ENCODE data around the gene SCNM1. TPM values are rescaled to one million over a fixed set of nuclear protein-coding genes. Genes with fewer than 3 reads are reported as not detected.
A peak's percentile ranks its signal among the peaks of the same experiment; 100 is the strongest.
"Not testable (repeated sequence)": the region's sequence is repeated elsewhere in the genome, so short reads cannot be mapped to it uniquely, and the experiment has no call there.

SCNM1 gene
- total and polyA plus RNA-seq, 2 donors (not counting 1 experiment from before 2014, with no cell fraction given) = 29.2 to 29.7 TPM

- H3K4me1 ChIP-seq (ENCODE audit: control insufficient read depth, extremely low read depth, insufficient read depth, low read length) = peaks cover 5% of the 10 kb centered on the region
- H3K9ac ChIP-seq (ENCODE audit: insufficient read depth, low read length) = no peak overlapping the region
- H4K20me1 ChIP-seq (ENCODE audit: control insufficient read depth, extremely low read depth, insufficient read depth, low read length) = no peaks in the 10 kb centered on the region
- no peaks in the 10 kb centered on the region for H3K36me3 ChIP-seq (ENCODE audit: control insufficient read depth, insufficient read depth, low read length)
- peak overlapping the region; percentile 79 to 99 (median 96) for H3K4me3 ChIP-seq (replicated peaks in 1 of 4; ENCODE audit: control extremely low read depth in 1 of 4, insufficient read depth in 1 of 4, low read depth in 3 of 4, low read length in 4 of 4)
- H2AFZ ChIP-seq (ENCODE audit: low read length) = peak overlapping the region; percentile 3
- peaks cover 39% of the 10 kb centered on the region for H3K79me2 ChIP-seq (ENCODE audit: control insufficient read depth, insufficient read depth, low read length)
- no peaks in the 10 kb centered on the region for H3K27me3 ChIP-seq (ENCODE audit: control insufficient read depth, insufficient read depth, low read length)
- peak overlapping the region; percentile 95 for H3K27ac ChIP-seq (ENCODE audit: insufficient read depth, low read length)
- no peak for DNase-seq (ENCODE audit: low read depth in 2 of 2)
- H3K4me2 ChIP-seq (ENCODE audit: extremely low read depth, insufficient read depth, low read length) = peak overlapping the region; percentile 93
- no peaks in the 10 kb centered on the region for H3K9me3 ChIP-seq (ENCODE audit: control insufficient read depth, insufficient read depth, low read depth, low read length)
- TF ChIP-seq EZH2 (IDR thresholded peaks at IDR 0.05; ENCODE audit: low read length, missing control alignments) (no peak), CTCF (conservative IDR thresholded peaks at IDR 0.05 in 1 of 2, IDR thresholded peaks at IDR 0.05 in 1 of 2; ENCODE audit: low read depth in 1 of 2, low read length in 2 of 2) (no peak)
Observed at GRCh38 chr1:151197863-151198253, 31.9 kb downstream of the SCNM1 start.

GRCh38 chr1:151198254-151199127, 32.5 kb downstream of the SCNM1 start, which contains the start of gene PIP5K1A:
TSS of gene PIP5K1A (plus strand) at chr1:151198552. CDS start at chr1:151198997, 445 bp downstream.
- peaks cover 45% of the 10 kb centered on the region for H3K79me2 ChIP-seq (ENCODE audit: control insufficient read depth, insufficient read depth, low read length)
- H2AFZ ChIP-seq (ENCODE audit: low read length) = peak within 1 kb of the TSS; percentile 3
- peak within 1 kb of the TSS; percentile 79 to 99 (median 96) for H3K4me3 ChIP-seq (replicated peaks in 1 of 4; ENCODE audit: control extremely low read depth in 1 of 4, insufficient read depth in 1 of 4, low read depth in 3 of 4, low read length in 4 of 4)
- H3K27me3 ChIP-seq (ENCODE audit: control insufficient read depth, insufficient read depth, low read length) = no peaks in the 10 kb centered on the region
- no peaks in the 10 kb centered on the region for H3K9me3 ChIP-seq (ENCODE audit: control insufficient read depth, insufficient read depth, low read depth, low read length)
- peak within 1 kb of the TSS; percentile 93 for H3K9ac ChIP-seq (ENCODE audit: insufficient read depth, low read length)
- TF ChIP-seq EZH2 (IDR thresholded peaks at IDR 0.05; ENCODE audit: low read length, missing control alignments) (no peak), CTCF (conservative IDR thresholded peaks at IDR 0.05 in 1 of 2, IDR thresholded peaks at IDR 0.05 in 1 of 2; ENCODE audit: low read depth in 1 of 2, low read length in 2 of 2) (no peak)
- H4K20me1 ChIP-seq (ENCODE audit: control insufficient read depth, extremely low read depth, insufficient read depth, low read length) = no peaks in the 10 kb centered on the region
- peaks cover 5% of the 10 kb centered on the region for H3K4me1 ChIP-seq (ENCODE audit: control insufficient read depth, extremely low read depth, insufficient read depth, low read length)
- peak; percentile 96 to 98 for DNase-seq (ENCODE audit: low read depth in 2 of 2)
- peak within 1 kb of the TSS; percentile 95 for H3K27ac ChIP-seq (ENCODE audit: insufficient read depth, low read length)
- H3K4me2 ChIP-seq (ENCODE audit: extremely low read depth, insufficient read depth, low read length) = peak within 1 kb of the TSS; percentile 93
- no peaks in the 10 kb centered on the region for H3K36me3 ChIP-seq (ENCODE audit: control insufficient read depth, insufficient read depth, low read length)

GRCh38 chr1:151199873-151200581, 34.1 kb downstream of the SCNM1 start:
- Histone ChIP-seq H3K4me3 (replicated peaks in 1 of 4; ENCODE audit: control extremely low read depth in 1 of 4, insufficient read depth in 1 of 4, low read depth in 3 of 4, low read length in 4 of 4) (peak overlapping the region; percentile 79 to 99 (median 96)), H3K79me2 (ENCODE audit: control insufficient read depth, insufficient read depth, low read length) (peaks cover 60% of the 10 kb centered on the region), H3K36me3 (ENCODE audit: control insufficient read depth, insufficient read depth, low read length) (no peaks in the 10 kb centered on the region), H3K4me2 (ENCODE audit: extremely low read depth, insufficient read depth, low read length) (peak overlapping the region; percentile 91), H3K9ac (ENCODE audit: insufficient read depth, low read length) (peak overlapping the region; percentile 93), H4K20me1 (ENCODE audit: control insufficient read depth, extremely low read depth, insufficient read depth, low read length) (no peaks in the 10 kb centered on the region), H3K27me3 (ENCODE audit: control insufficient read depth, insufficient read depth, low read length) (no peaks in the 10 kb centered on the region), H3K4me1 (ENCODE audit: control insufficient read depth, extremely low read depth, insufficient read depth, low read length) (peaks cover 3% of the 10 kb centered on the region), H3K27ac (ENCODE audit: insufficient read depth, low read length) (peak overlapping the region; percentile 95), H2AFZ (ENCODE audit: low read length) (no peak overlapping the region), H3K9me3 (ENCODE audit: control insufficient read depth, insufficient read depth, low read depth, low read length) (no peaks in the 10 kb centered on the region)
- TF ChIP-seq CTCF (conservative IDR thresholded peaks at IDR 0.05 in 1 of 2, IDR thresholded peaks at IDR 0.05 in 1 of 2; ENCODE audit: low read depth in 1 of 2, low read length in 2 of 2) = no peak
- no peak for TF ChIP-seq EZH2 (IDR thresholded peaks at IDR 0.05; ENCODE audit: low read length, missing control alignments)
- peak; percentile 80 to 94 for DNase-seq (ENCODE audit: low read depth in 2 of 2)

- not testable (repeated sequence) for H3K27me3 ChIP-seq (ENCODE audit: control insufficient read depth, insufficient read depth, low read length); H3K27ac ChIP-seq (ENCODE audit: insufficient read depth, low read length); H3K36me3 ChIP-seq (ENCODE audit: control insufficient read depth, insufficient read depth, low read length); DNase-seq (ENCODE audit: low read depth in 2 of 2); H3K4me1 ChIP-seq (ENCODE audit: control insufficient read depth, extremely low read depth, insufficient read depth, low read length); H2AFZ ChIP-seq (ENCODE audit: low read length); H3K4me3 ChIP-seq (replicated peaks in 1 of 4; ENCODE audit: control extremely low read depth in 1 of 4, insufficient read depth in 1 of 4, low read depth in 3 of 4, low read length in 4 of 4); H4K20me1 ChIP-seq (ENCODE audit: control insufficient read depth, extremely low read depth, insufficient read depth, low read length); H3K4me2 ChIP-seq (ENCODE audit: extremely low read depth, insufficient read depth, low read length); H3K9ac ChIP-seq (ENCODE audit: insufficient read depth, low read length); H3K9me3 ChIP-seq (ENCODE audit: control insufficient read depth, insufficient read depth, low read depth, low read length)
- H3K79me2 ChIP-seq (ENCODE audit: control insufficient read depth, insufficient read depth, low read length) = peaks cover 86% of the 10 kb centered on the region
Observed at GRCh38 chr1:151205381-151205965, 39.5 kb downstream of the SCNM1 start.
